Upper lobe of right lung (tissue), 1 donor: ENCODE results near the gene SELENOH. TPM values are rescaled to one million over a fixed set of nuclear protein-coding genes. Genes with fewer than 3 reads are reported as not detected.

Experiments
- ATAC-seq: fragments of 200-7000 bp; cut with Tn5 transposase; one replicate; pipeline ENCODE4 v1.9.1; 2020; ENCODE audit warnings: mild to moderate bottlenecking, moderate library complexity
- DNase-seq: peaks from one replicate; pipeline ENCODE4 v3.0.0-alpha.2; 2020
- H3K27ac ChIP-seq: fragments of 200-600 bp; one replicate; pipeline ENCODE4 v1.8.0; 2022
- H3K27me3 ChIP-seq: fragments of 200-600 bp; one replicate; pipeline ENCODE4 v1.8.0; 2022; ENCODE audit warnings: mild to moderate bottlenecking
- H3K36me3 ChIP-seq: fragments of 200-600 bp; one replicate; pipeline ENCODE4 v1.8.0; 2022
- H3K4me1 ChIP-seq: fragments of 200-600 bp; one replicate; pipeline ENCODE4 v1.8.0; 2022
- H3K4me3 ChIP-seq: fragments of 200-600 bp; one replicate; pipeline ENCODE4 v1.8.0; 2022; ENCODE audit warnings: mild to moderate bottlenecking
- H3K9me3 ChIP-seq: fragments of 200-600 bp; one replicate; pipeline ENCODE4 v1.8.0; 2022
- intact Hi-C: fragments of 100-400 bp; cut with DNase I; formaldehyde crosslinking; loops from one replicate; pipeline ENCODE4 v1.11.0; 2022
- total RNA-seq: library from RNA; stranded (reverse); fragmentation: NEBNext Ultra II Directional; extraction: Animal tissue kit (Norgen Biotek cat#: 25700); gene quantifications from one replicate; pipeline ENCODE4 v1.2.1, GENCODE V29; 2021
- TF ChIP-seq, protein P1 (sequence below): fragments of 200-600 bp; IDR thresholded peaks from one replicate; pipeline ENCODE4 v1.8.0; 2022; ENCODE audit warnings: antibody characterized with exemption
- donor health status: DM: no; HTN: yes; CAD: no; lungs with severe emphysema.

Gene SELENOH
- total RNA-seq, 1 donor from 2014 or later, result 103 TPM

DNA sequence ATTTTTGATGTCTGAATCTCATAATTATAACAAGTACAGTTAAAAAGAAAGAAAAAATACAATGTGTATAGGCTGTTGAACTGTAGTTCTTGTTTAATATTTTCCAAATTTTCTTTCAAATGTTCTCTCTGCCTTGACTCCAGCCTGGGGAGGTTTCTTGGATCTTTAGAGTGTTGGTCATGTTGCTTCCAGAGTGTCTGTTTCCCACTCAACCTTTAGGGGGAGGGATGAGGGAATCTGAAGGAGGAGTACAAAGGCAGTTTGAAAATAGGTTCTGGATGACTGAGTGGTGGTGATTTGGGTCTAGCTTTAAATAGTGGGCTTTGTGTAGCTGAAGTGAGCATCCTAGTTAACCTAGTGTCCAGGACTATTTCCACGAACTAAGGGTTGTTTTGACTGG is 22.3 kb downstream of the SELENOH start:
- ATAC-seq (peak; percentile 24), DNase-seq (no peak)
- no peaks in the 10 kb centered on the region for H3K36me3 ChIP-seq
- no peaks in the 10 kb centered on the region for H3K27me3 ChIP-seq
- TF ChIP-seq, protein P1, sequence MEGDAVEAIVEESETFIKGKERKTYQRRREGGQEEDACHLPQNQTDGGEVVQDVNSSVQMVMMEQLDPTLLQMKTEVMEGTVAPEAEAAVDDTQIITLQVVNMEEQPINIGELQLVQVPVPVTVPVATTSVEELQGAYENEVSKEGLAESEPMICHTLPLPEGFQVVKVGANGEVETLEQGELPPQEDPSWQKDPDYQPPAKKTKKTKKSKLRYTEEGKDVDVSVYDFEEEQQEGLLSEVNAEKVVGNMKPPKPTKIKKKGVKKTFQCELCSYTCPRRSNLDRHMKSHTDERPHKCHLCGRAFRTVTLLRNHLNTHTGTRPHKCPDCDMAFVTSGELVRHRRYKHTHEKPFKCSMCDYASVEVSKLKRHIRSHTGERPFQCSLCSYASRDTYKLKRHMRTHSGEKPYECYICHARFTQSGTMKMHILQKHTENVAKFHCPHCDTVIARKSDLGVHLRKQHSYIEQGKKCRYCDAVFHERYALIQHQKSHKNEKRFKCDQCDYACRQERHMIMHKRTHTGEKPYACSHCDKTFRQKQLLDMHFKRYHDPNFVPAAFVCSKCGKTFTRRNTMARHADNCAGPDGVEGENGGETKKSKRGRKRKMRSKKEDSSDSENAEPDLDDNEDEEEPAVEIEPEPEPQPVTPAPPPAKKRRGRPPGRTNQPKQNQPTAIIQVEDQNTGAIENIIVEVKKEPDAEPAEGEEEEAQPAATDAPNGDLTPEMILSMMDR, result peak; percentile 35
- peaks cover 25% of the 10 kb centered on the region for H3K4me1 ChIP-seq
- no peaks in the 10 kb centered on the region for H3K9me3 ChIP-seq
- H3K4me3 ChIP-seq, result peak overlapping the region; percentile 57
- intact Hi-C loops, result loop anchor here (5.0 kb wide), 1 partner anchor 34 kb away; no protein-coding TSS in a partner anchor
- H3K27ac ChIP-seq, result peak overlapping the region; percentile 85

DNA sequence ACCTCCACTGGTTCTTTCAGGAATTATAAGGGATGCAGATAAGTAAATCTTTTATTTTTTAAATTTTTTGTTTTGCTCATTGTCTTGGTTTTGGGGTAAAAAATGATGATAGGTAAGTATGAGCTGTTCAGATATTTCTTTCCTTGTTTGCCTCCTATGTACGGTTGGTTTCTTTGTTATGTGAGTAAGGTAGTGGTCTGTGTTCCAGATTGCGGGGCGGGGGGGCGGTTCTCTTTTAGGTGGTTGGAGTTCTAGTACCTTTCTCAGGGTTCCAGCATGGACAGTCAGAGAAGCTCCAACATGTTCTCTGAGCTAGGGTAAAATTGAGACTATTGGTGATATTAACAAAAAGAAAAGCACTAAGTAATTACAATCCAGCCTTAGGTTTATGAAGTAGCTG is 22.7 kb downstream of the SELENOH start:
- no peaks in the 10 kb centered on the region for H3K36me3 ChIP-seq
- H3K9me3 ChIP-seq, result no peaks in the 10 kb centered on the region
- no peak for ATAC-seq
- TF ChIP-seq, protein P1, result no peak
- no peak for DNase-seq
- no peaks in the 10 kb centered on the region for H3K27me3 ChIP-seq
- H3K27ac ChIP-seq, result peak overlapping the region; percentile 85
- intact Hi-C loops, result loop anchor here (5.0 kb wide), 1 partner anchor 33 kb away; no protein-coding TSS in a partner anchor
- H3K4me3 ChIP-seq, result peak overlapping the region; percentile 57
- peaks cover 26% of the 10 kb centered on the region for H3K4me1 ChIP-seq

DNA sequence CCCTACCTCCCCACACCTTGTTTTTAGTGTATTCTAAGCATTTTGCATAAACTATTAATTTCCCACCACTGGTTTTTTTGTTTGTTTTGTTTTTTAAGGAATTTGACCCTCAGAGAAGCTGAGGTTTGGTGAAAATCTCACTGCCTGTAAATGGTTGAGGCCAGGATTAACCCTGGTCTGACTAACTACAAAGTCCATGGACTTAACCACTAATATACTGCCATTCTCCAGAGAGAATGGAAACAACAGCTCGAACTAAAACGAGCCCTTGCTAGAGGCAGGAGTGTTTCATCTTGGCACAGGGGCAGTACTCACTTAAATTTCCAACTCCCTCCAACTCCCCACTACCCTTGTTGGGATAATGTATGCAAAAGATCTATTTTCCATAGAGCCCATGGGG is 23.3 kb downstream of the SELENOH start:
- no peak for ATAC-seq
- DNase-seq, result no peak
- Histone ChIP-seq H3K27me3 (no peaks in the 10 kb centered on the region), H3K4me3 (peak overlapping the region; percentile 57), H3K36me3 (no peaks in the 10 kb centered on the region), H3K27ac (peak overlapping the region; percentile 85), H3K9me3 (no peaks in the 10 kb centered on the region), H3K4me1 (peaks cover 30% of the 10 kb centered on the region)
- TF ChIP-seq, protein P1, result no peak
- intact Hi-C loops, result loop anchor here (5.0 kb wide), 1 partner anchor 33 kb away; no protein-coding TSS in a partner anchor

DNA sequence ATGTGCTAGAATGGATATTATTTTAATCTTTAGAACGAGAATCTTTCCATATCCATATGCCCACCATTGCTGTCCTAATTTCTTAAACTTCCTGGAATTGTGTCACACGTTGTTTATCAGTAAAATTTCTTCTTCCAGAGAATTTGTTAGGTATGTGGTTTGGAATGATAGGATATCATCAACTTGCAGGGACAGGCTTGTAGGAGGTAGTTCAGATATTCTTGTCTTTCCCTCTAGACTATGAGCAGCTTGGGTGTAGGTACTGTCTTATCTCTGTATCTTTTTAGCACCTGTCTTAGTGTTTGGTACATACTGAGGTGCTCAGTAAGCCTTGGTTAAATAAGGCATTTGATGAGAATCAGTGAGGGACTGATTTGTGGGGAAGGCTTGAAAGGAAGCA is 23.7 kb downstream of the SELENOH start:
- H3K9me3 ChIP-seq, result no peaks in the 10 kb centered on the region
- H3K36me3 ChIP-seq, result no peaks in the 10 kb centered on the region
- H3K27ac ChIP-seq, result peak overlapping the region; percentile 85
- ATAC-seq, result no peak
- H3K27me3 ChIP-seq, result no peaks in the 10 kb centered on the region
- peaks cover 35% of the 10 kb centered on the region for H3K4me1 ChIP-seq
- intact Hi-C loops, result loop anchor here (5.0 kb wide), 1 partner anchor 32 kb away; no protein-coding TSS in a partner anchor
- H3K4me3 ChIP-seq, result peak overlapping the region; percentile 57
- no peak for DNase-seq
- TF ChIP-seq, protein P1, result no peak

DNA sequence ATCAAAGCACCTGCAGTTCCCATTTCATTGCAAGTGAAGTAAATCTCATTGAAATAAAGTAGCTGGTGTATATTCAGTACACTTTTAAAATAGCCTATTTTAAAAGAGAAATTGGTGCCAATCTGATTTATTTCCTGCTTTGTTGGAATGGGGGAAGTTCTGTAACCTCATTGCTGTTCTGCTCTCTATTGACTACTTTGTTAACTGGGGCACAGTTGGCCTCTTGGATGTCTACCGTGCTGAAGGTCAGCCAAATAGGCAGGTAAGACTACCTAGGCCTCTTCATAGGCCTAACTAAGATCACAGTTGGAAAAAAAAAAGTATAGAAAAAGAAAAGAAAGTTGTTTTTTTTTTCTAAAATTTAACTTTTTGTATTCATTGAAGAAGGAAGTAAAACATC is 29.5 kb downstream of the SELENOH start:
- Histone ChIP-seq H3K36me3 (no peaks in the 10 kb centered on the region), H3K27me3 (no peaks in the 10 kb centered on the region), H3K27ac (peak overlapping the region; percentile 18), H3K4me1 (peaks cover 74% of the 10 kb centered on the region), H3K9me3 (no peaks in the 10 kb centered on the region), H3K4me3 (no peak overlapping the region)
- TF ChIP-seq, protein P1, result no peak
- ATAC-seq (no peak), DNase-seq (no peak)
- intact Hi-C loops, result no loop called here

DNA sequence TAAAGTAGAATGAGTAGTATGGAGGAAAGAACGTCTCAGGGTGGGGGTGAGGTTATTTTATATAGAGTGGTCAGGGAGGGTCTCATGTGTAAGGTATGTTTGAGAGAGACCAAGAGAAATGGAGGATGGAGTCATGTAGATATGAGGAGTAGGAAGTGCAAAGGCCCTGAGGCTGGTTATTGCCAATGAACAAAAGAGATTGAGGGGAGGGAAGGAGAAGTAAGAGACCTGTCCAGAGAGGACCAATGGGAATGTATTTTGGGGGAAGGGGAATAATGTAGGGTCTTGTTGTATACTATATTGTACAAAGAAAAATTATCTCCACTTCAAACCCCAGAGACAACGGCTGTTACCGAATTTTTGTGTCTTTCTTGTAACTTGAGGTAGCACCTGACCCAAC is 30.1 kb downstream of the SELENOH start:
- Histone ChIP-seq H3K36me3 (no peaks in the 10 kb centered on the region), H3K27ac (peak overlapping the region; percentile 18), H3K4me1 (peaks cover 74% of the 10 kb centered on the region), H3K9me3 (no peaks in the 10 kb centered on the region), H3K27me3 (no peaks in the 10 kb centered on the region), H3K4me3 (no peak overlapping the region)
- DNase-seq (no peak), ATAC-seq (no peak)
- intact Hi-C loops, result no loop called here
- TF ChIP-seq, protein P1, result no peak
